IPS-11a (cell line): Measurements from ENCODE around the gene DUSP15.

Source experiments
- H3K4me3 ChIP-seq: one replicate; pipeline ENCODE4 v1.5.1; 2013; ENCODE audit warnings: low read depth, low read length, control low read depth

DUSP15 gene

GRCh38 chr20:31860390-31861134 lies 9.8 kb downstream of the DUSP15 start:
- H3K4me3 ChIP-seq, result peak overlapping the region; percentile 69

GRCh38 chr20:31859998-31860380 lies 10.3 kb downstream of the DUSP15 start:
- H3K4me3 ChIP-seq, result no peak overlapping the region

- no peak overlapping the region for H3K4me3 ChIP-seq
Observed at GRCh38 chr20:31859266-31859997, 10.9 kb downstream of the DUSP15 start.

GRCh38 chr20:31858760-31859083 lies 11.6 kb downstream of the DUSP15 start:
- no peak overlapping the region for H3K4me3 ChIP-seq

GRCh38 chr20:31857861-31858759 lies 12.2 kb downstream of the DUSP15 start:
- H3K4me3 ChIP-seq, result no peak overlapping the region

- no peak overlapping the region for H3K4me3 ChIP-seq
Observed at GRCh38 chr20:31856516-31856915, 13.8 kb downstream of the DUSP15 start.

GRCh38 chr20:31853481-31853880 lies 16.8 kb downstream of the DUSP15 start:
- no peak overlapping the region for H3K4me3 ChIP-seq

GRCh38 chr20:31851240-31851955 lies 18.9 kb downstream of the DUSP15 start:
- no peak overlapping the region for H3K4me3 ChIP-seq

GRCh38 chr20:31849306-31849930 lies 20.9 kb downstream of the DUSP15 start:
- no peak overlapping the region for H3K4me3 ChIP-seq

- H3K4me3 ChIP-seq, result no peak overlapping the region
Observed at GRCh38 chr20:31848088-31848999, 22.0 kb downstream of the DUSP15 start.

GRCh38 chr20:31846793-31847138 lies 23.6 kb downstream of the DUSP15 start:
- no peak overlapping the region for H3K4me3 ChIP-seq

GRCh38 chr20:31845300-31845863 lies 24.9 kb downstream of the DUSP15 start, which contains the start of gene FOXS1:
FOXS1 (minus strand) TSS chr20:31845604; CDS start chr20:31845542, 62 bp downstream.
- no peak within 1 kb of the TSS for H3K4me3 ChIP-seq

- no peak overlapping the region for H3K4me3 ChIP-seq
Observed at GRCh38 chr20:31844737-31845299, 25.5 kb downstream of the DUSP15 start.

- H3K4me3 ChIP-seq, result no peak overlapping the region
Observed at GRCh38 chr20:31843881-31844280, 26.4 kb downstream of the DUSP15 start.

- H3K4me3 ChIP-seq, result no peak overlapping the region
Observed at GRCh38 chr20:31843288-31843687, 27.0 kb downstream of the DUSP15 start.

- H3K4me3 ChIP-seq, result no peak overlapping the region
Observed at GRCh38 chr20:31842471-31843157, 27.7 kb downstream of the DUSP15 start.

- H3K4me3 ChIP-seq, result no peak overlapping the region
Observed at GRCh38 chr20:31841928-31842327, 28.4 kb downstream of the DUSP15 start.
